Endothelial cell of umbilical vein (primary cell): ENCODE measurements around the gene RNGTT. TPM values are rescaled to one million over a fixed set of nuclear protein-coding genes. Genes with fewer than 3 reads are reported as not detected.

ENCODE experiments used
- BruUV-seq: library from RNA; stranded (reverse); fragments of 400-500 nt; replicated peaks from 2 replicates; lab custom pipeline; 2021; lab: Mats Ljungman, UMichigan
- CTCF ChIA-PET: fragments of 300-600, 350-600 bp; sonication (Branson Sonifier 250); formaldehyde crosslinking; loops from one replicate; lab custom pipeline; 2021; ENCODE audit warnings: antibody characterized with exemption, inconsistent platforms; lab: Charles Lee
- POLR2A ChIA-PET: fragments of 300-600, 350-600 bp; sonication (Branson Sonifier 250); formaldehyde crosslinking; loops from one replicate; lab custom pipeline; 2021; ENCODE audit warnings: antibody characterized with exemption, inconsistent platforms; lab: Charles Lee
- DNase-seq: peaks from one replicate; pipeline ENCODE4 v3.0.0-alpha.2; 2011; ENCODE audit warnings: low read depth, low spot score
- FAIRE-seq: peaks from 2 replicates; lab custom pipeline; 2011; peaks lifted over from hg19 to GRCh38; lab: Jason Lieb, UNC
- H2AFZ ChIP-seq: 2 replicates; pipeline ENCODE4 v1.6.0; 2012; ENCODE audit warnings: low read depth, low read length, control low read depth, inconsistent platforms
- H3K27ac ChIP-seq: 2 replicates; pipeline ENCODE4 v1.5.1; 2011; ENCODE audit warnings: low read depth, mild to moderate bottlenecking, control low read depth, low read length, moderate library complexity; ENCODE audit not compliant: insufficient read depth
- H3K27me3 ChIP-seq, 2 experiments: 2 replicates each; pipeline versions ENCODE4 v1.6.0 to v1.6.1; 2011; ENCODE audit warnings: low read length in 2 of 2, mixed read lengths in 1 of 2; ENCODE audit not compliant: control insufficient read depth in 2 of 2, insufficient read depth in 2 of 2
- H3K36me3 ChIP-seq, 2 experiments: 2 replicates in 1 of 2; 3 replicates in 1 of 2; pipeline ENCODE4 v1.5.1; 2011; ENCODE audit warnings: low read length in 2 of 2, mild to moderate bottlenecking in 1 of 2, moderate library complexity in 1 of 2; ENCODE audit not compliant: control insufficient read depth in 2 of 2, insufficient read depth in 2 of 2; ENCODE audit errors: extremely low read depth in 1 of 2
- H3K4me1 ChIP-seq: 3 replicates; pipeline ENCODE4 v1.5.1; 2011; ENCODE audit warnings: mild to moderate bottlenecking, low read length; ENCODE audit not compliant: control insufficient read depth, insufficient read depth; ENCODE audit errors: extremely low read depth
- H3K4me2 ChIP-seq: 2 replicates; pipeline ENCODE4 v1.6.1; 2011; ENCODE audit warnings: low read length, control low read depth, mixed read lengths; ENCODE audit not compliant: insufficient read depth
- H3K4me3 ChIP-seq, 3 experiments: fragments of 200-600 bp in 1 of 3; sonication (generic), shearing (Covaris generic) in 1 of 3; replicated peaks in 1 of 3; 2 replicates each; pipeline ENCODE4 v1.5.1; 2011 to 2016; ENCODE audit warnings: control low read depth in 3 of 3, low read length in 3 of 3, mild to moderate bottlenecking in 2 of 3, inconsistent platforms in 1 of 3, low read depth in 1 of 3, moderate library complexity in 1 of 3; ENCODE audit not compliant: insufficient read depth in 1 of 3
- H3K79me2 ChIP-seq: 2 replicates; pipeline ENCODE4 v1.6.0; 2012; ENCODE audit warnings: low read length, inconsistent platforms; ENCODE audit not compliant: control insufficient read depth, insufficient read depth
- H3K9ac ChIP-seq: replicated peaks from 2 replicates; pipeline ENCODE3; 2011; ENCODE audit warnings: low read length, control low read depth; ENCODE audit not compliant: insufficient read depth; ENCODE audit errors: extremely low read depth
- H3K9me1 ChIP-seq: replicated peaks from 3 replicates; pipeline ENCODE4 v1.6.0; 2011; ENCODE audit warnings: mild to moderate bottlenecking, low read length; ENCODE audit not compliant: control insufficient read depth, insufficient read depth; ENCODE audit errors: extremely low read depth
- H3K9me3 ChIP-seq: replicated peaks from 2 replicates; pipeline ENCODE4 v1.5.1; 2012; ENCODE audit warnings: low read length, inconsistent platforms; ENCODE audit not compliant: control insufficient read depth, insufficient read depth
- H4K20me1 ChIP-seq: replicated peaks from 2 replicates; pipeline ENCODE3; 2011; ENCODE audit warnings: mild to moderate bottlenecking, low read length; ENCODE audit not compliant: control insufficient read depth, insufficient read depth; ENCODE audit errors: extremely low read depth
- EZH2 ChIP-seq: IDR thresholded peaks from 2 replicates; pipeline ENCODE4 v1.6.1; 2012; ENCODE audit warnings: borderline replicate concordance, low read depth, mild to moderate bottlenecking, moderate library complexity, low read length, inconsistent platforms; ENCODE audit not compliant: severe bottlenecking
- FOS ChIP-seq: IDR thresholded peaks from 2 replicates; pipeline ENCODE4 v1.6.1; 2011; ENCODE audit warnings: mild to moderate bottlenecking, low read length, moderate library complexity, borderline replicate concordance; ENCODE audit not compliant: insufficient read depth
- GATA2 ChIP-seq: IDR thresholded peaks from 2 replicates; pipeline ENCODE4 v1.7.0; 2011; ENCODE audit warnings: low read depth, mild to moderate bottlenecking, moderate library complexity, mixed read lengths, low read length; ENCODE audit not compliant: insufficient read length, insufficient read depth
- JUN ChIP-seq: IDR thresholded peaks from 2 replicates; pipeline ENCODE4 v1.6.1; 2011; ENCODE audit warnings: borderline replicate concordance, low read depth; ENCODE audit not compliant: insufficient read length, insufficient read depth
- MYC ChIP-seq: IDR thresholded peaks from one replicate; pipeline ENCODE4 v1.6.1; 2011; ENCODE audit warnings: mild to moderate bottlenecking, low read depth, low read length
- POLR2A ChIP-seq: IDR thresholded peaks from 2 replicates; pipeline ENCODE4 v1.6.1; 2012; ENCODE audit warnings: low read depth, mild to moderate bottlenecking, control low read depth, low read length
- POLR2AphosphoS5 ChIP-seq: IDR thresholded peaks from 2 replicates; pipeline ENCODE4 v1.6.1; 2012; ENCODE audit warnings: low read depth, mild to moderate bottlenecking, control low read depth, low read length, moderate library complexity; ENCODE audit not compliant: insufficient read depth
- dilution Hi-C: fragments of 300-500 bp; cut with MboI; formaldehyde crosslinking; loops from one replicate; pipeline ENCODE4 v1.15.0; 2019; ENCODE audit warnings: low sequenced_read_pairs; ENCODE audit not compliant: extremely low pct_ligation_motif_present
- intact Hi-C: fragments of 100-400 bp; cut with micrococcal nuclease; formaldehyde crosslinking; loops from one replicate; pipeline ENCODE4 v1.10.0; 2022
- polyA plus RNA-seq, 4 experiments: library from polyadenylated mRNA; depleted of rRNA in 3 of 4; stranded (reverse) in 3 of 4; unstranded in 1 of 4; fragments of >200 nt; gene quantifications; 2 replicates each; pipeline versions ENCODE4 v1.2.1 to v1.2.3, GENCODE V29; 2011 to 2012; ENCODE audit warnings: missing spikeins in 1 of 4
- total RNA-seq: library from RNA; stranded (reverse); gene quantifications from 2 replicates; pipeline ENCODE4 v1.2.3, GENCODE V29; 2021
- TF ChIP-seq, protein P1 (sequence below), 2 donors: IDR thresholded peaks; 1 replicate in 1 of 2; 2 replicates in 1 of 2; pipeline ENCODE4 v1.5.1; 2011; ENCODE audit warnings: low read length in 2 of 2, mild to moderate bottlenecking in 2 of 2, moderate library complexity in 2 of 2, control low read depth in 1 of 2, inconsistent platforms in 1 of 2, low read depth in 1 of 2; ENCODE audit not compliant: insufficient read depth in 1 of 2; ENCODE audit errors: extremely low read depth in 1 of 2
- TF ChIP-seq, protein P2 (sequence below): IDR thresholded peaks from 2 replicates; pipeline ENCODE4 v1.6.1; 2011; ENCODE audit not compliant: insufficient read depth, insufficient read length

Gene RNGTT
- total and polyA plus RNA-seq, 2 donors (not counting 3 experiments of a cell fraction or from before 2014, with no cell fraction given), result 2.1 to 13.1 TPM

GRCh38 chr6:88670369-88670768 lies 293.0 kb downstream of the RNGTT start:
- Histone ChIP-seq H3K9me3 (peaks cover 3% of the 10 kb centered on the region), H3K79me2 (no peaks in the 10 kb centered on the region), H3K4me3 (no peak overlapping the region), H3K9ac (no peak overlapping the region), H3K9me1 (no peaks in the 10 kb centered on the region), H4K20me1 (no peaks in the 10 kb centered on the region), H3K27ac (no peak overlapping the region), H3K27me3 (no peaks in the 10 kb centered on the region), H3K36me3 (no peaks in the 10 kb centered on the region), H3K4me1 (no peaks in the 10 kb centered on the region), H2AFZ (no peak overlapping the region), H3K4me2 (no peak overlapping the region)
- FAIRE-seq (no peak), DNase-seq (no peak)
- intact Hi-C loops (no loop called here), dilution Hi-C loops (no loop called here)
- CTCF ChIA-PET, result no interaction called here
- TF ChIP-seq POLR2A (no peak), POLR2AphosphoS5 (no peak), EZH2 (no peak), MYC (no peak), GATA2 (no peak), JUN (no peak), FOS (no peak)
- TF ChIP-seq, protein P1, sequence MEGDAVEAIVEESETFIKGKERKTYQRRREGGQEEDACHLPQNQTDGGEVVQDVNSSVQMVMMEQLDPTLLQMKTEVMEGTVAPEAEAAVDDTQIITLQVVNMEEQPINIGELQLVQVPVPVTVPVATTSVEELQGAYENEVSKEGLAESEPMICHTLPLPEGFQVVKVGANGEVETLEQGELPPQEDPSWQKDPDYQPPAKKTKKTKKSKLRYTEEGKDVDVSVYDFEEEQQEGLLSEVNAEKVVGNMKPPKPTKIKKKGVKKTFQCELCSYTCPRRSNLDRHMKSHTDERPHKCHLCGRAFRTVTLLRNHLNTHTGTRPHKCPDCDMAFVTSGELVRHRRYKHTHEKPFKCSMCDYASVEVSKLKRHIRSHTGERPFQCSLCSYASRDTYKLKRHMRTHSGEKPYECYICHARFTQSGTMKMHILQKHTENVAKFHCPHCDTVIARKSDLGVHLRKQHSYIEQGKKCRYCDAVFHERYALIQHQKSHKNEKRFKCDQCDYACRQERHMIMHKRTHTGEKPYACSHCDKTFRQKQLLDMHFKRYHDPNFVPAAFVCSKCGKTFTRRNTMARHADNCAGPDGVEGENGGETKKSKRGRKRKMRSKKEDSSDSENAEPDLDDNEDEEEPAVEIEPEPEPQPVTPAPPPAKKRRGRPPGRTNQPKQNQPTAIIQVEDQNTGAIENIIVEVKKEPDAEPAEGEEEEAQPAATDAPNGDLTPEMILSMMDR (IDR thresholded peaks at IDR 0.05; ENCODE audit: extremely low read depth in 1 of 2, insufficient read depth in 1 of 2, low read depth in 1 of 2, low read length in 2 of 2), result no peak
- TF ChIP-seq, protein P2, sequence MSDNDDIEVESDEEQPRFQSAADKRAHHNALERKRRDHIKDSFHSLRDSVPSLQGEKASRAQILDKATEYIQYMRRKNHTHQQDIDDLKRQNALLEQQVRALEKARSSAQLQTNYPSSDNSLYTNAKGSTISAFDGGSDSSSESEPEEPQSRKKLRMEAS, result no peak
- BruUV-seq, result no TSS peak
- POLR2A ChIA-PET, result no interaction called here
